Measurements from ENCODE around the gene PCDHGC5. TPM values are rescaled to one million over a fixed set of nuclear protein-coding genes. Genes with fewer than 3 reads are reported as not detected.

The PCDHGC5 gene
- total RNA-seq, result 6.6 TPM

GRCh38 chr5:141488591-141489561 is at the start of gene PCDHGC5:
Gene PCDHGC5, plus strand, starts transcription at chr5:141489081. Its CDS starts 160 bp downstream, at chr5:141489241.

GRCh38 chr5:141475625-141476131 is 13.2 kb upstream of the PCDHGC5 start, which contains the start of gene PCDHGC3:
Gene PCDHGC3, plus strand, starts transcription at chr5:141475966. Its CDS starts 151 bp downstream, at chr5:141476117.

GRCh38 chr5:141484641-141485311 is 4.1 kb upstream of the PCDHGC5 start, which contains the start of gene PCDHGC4:
Gene PCDHGC4, plus strand, starts transcription at chr5:141485030. Its CDS starts 144 bp downstream, at chr5:141485174.

Other genes with a start within 250 kb of the PCDHGC5 start
- gene PCDHB15, start 243.7 kb upstream of the PCDHGC5 start, total RNA-seq, result 14.5 TPM
- gene SLC25A2, start 185.0 kb upstream of the PCDHGC5 start, total RNA-seq, result not detected
- 133 TPM for gene TAF7, start 168.3 kb upstream of the PCDHGC5 start, total RNA-seq
- gene PCDHGA1, start 158.6 kb upstream of the PCDHGC5 start, total RNA-seq, result 1.8 TPM
- gene PCDHGA2, start 150.3 kb upstream of the PCDHGC5 start, total RNA-seq, result 15.8 TPM
- gene PCDHGA3, start 145.3 kb upstream of the PCDHGC5 start, total RNA-seq, result 7.5 TPM
- 10.9 TPM for gene PCDHGB1, start 139.0 kb upstream of the PCDHGC5 start, total RNA-seq
- 11.1 TPM for gene PCDHGA4, start 134.1 kb upstream of the PCDHGC5 start, total RNA-seq
- gene PCDHGB2, start 129.1 kb upstream of the PCDHGC5 start, total RNA-seq, result 14.6 TPM
- gene PCDHGA5, start 124.9 kb upstream of the PCDHGC5 start, total RNA-seq, result 10.6 TPM
- 14.2 TPM for gene PCDHGB3, start 118.8 kb upstream of the PCDHGC5 start, total RNA-seq
- 13.2 TPM for gene PCDHGA6, start 115.2 kb upstream of the PCDHGC5 start, total RNA-seq
- gene PCDHGA7, start 106.3 kb upstream of the PCDHGC5 start, total RNA-seq, result 11.2 TPM
- gene PCDHGB4, start 101.4 kb upstream of the PCDHGC5 start, total RNA-seq, result 20.7 TPM
- 10.1 TPM for gene PCDHGA8, start 96.4 kb upstream of the PCDHGC5 start, total RNA-seq
- 23.4 TPM for gene PCDHGB5, start 91.1 kb upstream of the PCDHGC5 start, total RNA-seq
- gene PCDHGA9, start 86.3 kb upstream of the PCDHGC5 start, total RNA-seq, result 21.7 TPM
- 15.1 TPM for gene PCDHGB6, start 81.1 kb upstream of the PCDHGC5 start, total RNA-seq
- 15.6 TPM for gene PCDHGA10, start 76.1 kb upstream of the PCDHGC5 start, total RNA-seq
- gene PCDHGB7, start 71.4 kb upstream of the PCDHGC5 start, total RNA-seq, result 26.6 TPM
- 19.0 TPM for gene PCDHGA11, start 68.0 kb upstream of the PCDHGC5 start, total RNA-seq
- 12.6 TPM for gene PCDHGA12, start 58.6 kb upstream of the PCDHGC5 start, total RNA-seq
- gene PCDHGC3, start 13.1 kb upstream of the PCDHGC5 start, total RNA-seq, result 79.3 TPM
- 25.1 TPM for gene PCDHGC4, start 4.1 kb upstream of the PCDHGC5 start, total RNA-seq
- 28.9 TPM for gene DIAPH1, start 129.9 kb downstream of the PCDHGC5 start, total RNA-seq
- 51.2 TPM for gene HDAC3, start 147.8 kb downstream of the PCDHGC5 start, total RNA-seq
- 4.0 TPM for gene RELL2, start 147.9 kb downstream of the PCDHGC5 start, total RNA-seq
- gene FCHSD1, start 162.3 kb downstream of the PCDHGC5 start, total RNA-seq, result 20.8 TPM
- 8.0 TPM for gene ARAP3, start 193.1 kb downstream of the PCDHGC5 start, total RNA-seq

Data from camera-type eye (tissue), 1 donor.